HG02610 (cell line): ENCODE results near the gene SH3RF3.

Experiments
- ATAC-seq: cut with Tn5 transposase; IDR thresholded peaks from one replicate; pipeline ENCODE4 v1.9.1; 2021; ENCODE audit warnings: mild to moderate bottlenecking, moderate library complexity; ENCODE audit not compliant: unreplicated experiment

SH3RF3 gene

DNA sequence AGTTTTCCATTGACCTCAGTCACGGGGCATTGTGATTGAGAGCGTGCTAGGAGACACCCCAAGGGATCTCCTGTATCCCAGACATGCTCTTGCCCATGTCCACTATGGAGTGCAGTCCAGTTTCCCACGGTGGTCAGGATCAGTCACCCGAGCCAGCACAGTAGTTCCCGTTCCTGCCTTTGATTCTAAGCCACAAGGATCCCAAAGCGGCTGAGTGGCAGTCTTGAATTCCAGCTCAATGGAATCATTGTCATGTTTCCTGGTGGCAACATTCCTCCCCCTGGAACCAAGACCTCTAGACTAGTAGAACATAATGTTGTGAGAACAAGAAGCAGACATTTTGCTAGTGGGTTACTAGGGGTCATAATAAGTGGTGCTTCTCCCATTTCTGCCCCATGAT is 330.5 kb downstream of the SH3RF3 start:
- no peak for ATAC-seq

DNA sequence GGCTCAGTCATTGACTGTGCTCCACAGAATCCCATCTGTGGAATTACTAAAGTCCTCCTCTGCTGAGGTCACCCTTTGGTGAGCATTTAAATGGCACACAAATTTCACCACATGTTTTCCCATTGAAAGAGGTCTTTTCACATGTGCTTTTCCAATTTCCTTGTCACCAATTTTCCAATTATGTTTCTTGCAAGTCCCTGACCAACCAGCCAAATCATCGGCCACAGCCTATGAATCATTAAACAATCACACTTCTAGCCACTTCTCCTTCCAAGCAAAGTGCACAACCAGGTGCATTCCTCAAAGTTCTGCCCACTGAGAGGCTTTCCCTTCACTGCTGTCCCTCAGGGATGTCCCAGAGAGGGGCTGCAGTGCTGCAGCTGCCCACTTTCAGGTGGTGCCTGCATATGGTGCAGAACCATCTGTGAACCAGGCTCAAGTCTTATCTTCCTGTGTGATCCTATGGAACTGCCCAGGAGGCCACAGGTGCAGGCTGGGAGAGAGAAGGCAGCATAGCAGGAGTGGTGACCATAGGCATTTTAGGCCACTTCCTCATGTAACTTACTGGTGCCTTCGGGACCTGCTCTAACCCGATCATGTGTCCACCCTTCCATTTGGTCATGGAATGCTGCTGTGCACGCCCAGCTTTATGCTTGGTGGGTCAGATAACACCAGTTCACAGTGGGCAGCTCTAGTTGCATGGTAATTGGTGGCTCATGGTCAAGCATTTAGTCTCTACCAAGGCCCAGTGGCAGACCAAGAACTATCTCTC is 331.7 kb downstream of the SH3RF3 start:
- ATAC-seq, result no peak

DNA sequence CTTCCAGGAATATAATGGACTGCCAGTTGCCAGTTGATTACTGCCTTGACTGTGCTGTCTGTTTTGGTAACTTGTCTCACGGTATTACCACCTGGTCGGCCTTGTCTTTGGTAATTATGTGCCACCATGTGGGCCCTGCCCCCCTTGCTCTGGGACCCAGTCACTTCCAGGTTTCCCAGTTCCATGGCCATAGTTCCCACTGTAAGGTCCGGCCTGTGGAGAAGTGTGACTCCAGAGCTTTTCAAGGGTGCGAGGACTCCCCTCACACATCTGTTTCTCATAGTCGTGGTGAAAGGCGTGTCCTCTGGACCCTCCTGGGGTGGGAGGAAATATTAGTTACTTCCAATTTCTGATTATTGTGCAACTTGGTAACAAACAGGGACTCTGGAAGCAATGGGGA is 334.2 kb downstream of the SH3RF3 start:
- no peak for ATAC-seq

DNA sequence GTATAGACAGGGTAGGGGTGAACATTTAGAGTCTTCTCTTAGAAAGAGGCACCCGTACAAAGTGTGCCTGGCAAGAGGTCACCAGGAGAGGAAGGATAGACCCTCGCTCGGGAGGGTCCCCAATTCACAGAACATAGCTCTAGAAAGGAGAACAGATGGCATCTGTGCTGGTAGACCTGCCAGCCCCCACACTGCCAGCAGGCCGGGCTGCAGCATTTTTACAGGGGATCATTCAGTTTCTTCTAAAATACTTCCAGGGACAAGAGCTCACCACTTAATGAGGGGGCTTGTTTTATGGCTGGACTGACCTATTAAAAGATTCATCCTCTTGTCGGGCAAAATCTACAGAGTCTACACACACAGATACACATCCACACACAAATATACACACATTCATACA is 334.9 kb downstream of the SH3RF3 start:
- ATAC-seq, result no peak

DNA sequence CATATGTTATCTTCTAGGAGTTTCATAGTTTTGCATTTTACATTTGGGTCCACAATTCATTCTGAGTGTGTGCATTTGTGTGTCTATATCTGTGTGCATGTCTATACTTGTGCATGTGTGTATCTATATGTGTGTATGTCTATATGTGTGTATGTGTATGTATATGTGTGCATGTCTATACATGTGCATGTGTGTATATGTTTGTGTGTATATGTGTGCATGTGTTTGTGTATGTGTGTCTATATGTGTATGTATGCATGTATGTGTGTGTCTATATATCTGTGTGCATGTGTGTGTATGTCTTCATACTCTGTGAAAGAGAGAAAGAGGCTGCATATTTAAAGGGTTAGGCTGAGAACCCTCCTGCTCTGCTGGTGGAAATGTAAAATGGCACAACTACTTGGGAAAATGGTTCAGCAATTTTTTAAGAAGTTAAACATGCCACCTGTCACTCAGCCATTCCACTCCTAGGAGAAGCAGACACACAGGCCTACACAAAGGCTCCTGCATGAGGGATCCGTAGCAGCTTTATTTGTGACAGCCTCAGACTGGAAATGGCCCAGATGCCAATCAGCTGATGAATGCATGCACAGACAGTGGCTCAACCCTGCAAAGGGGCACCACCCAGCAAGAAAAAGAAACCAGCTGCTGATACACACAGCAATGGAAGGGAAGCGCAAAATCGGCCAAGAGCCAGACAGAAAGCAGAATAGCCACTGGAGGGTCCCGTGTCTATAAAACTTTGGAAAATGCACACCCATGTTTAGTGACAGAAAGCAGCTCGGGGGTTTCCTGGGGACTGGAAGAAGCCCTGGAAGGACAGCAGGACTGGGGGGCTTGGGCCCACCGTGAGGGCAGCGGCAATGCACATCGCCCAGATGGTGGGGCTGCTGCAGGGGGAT is 337.9 kb downstream of the SH3RF3 start:
- ATAC-seq, result no peak

DNA sequence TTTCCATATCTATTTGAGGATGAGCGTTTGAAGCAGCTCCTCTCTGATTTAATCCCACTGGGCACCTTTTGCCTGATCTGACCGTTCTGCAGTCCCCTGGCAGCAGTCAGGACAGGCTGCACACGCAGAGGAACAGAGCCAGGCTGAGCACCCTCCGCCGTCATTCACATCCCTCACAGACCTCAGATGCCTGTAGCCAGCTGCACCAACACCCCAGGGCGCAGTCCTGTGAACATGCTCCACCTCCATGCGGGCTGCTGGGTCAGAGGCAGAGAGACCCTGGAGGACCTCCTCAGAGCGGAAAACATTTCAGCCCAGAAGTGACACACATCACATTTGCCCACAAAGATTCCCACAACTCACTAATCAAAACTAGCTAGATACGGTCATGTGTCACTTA is 338.7 kb downstream of the SH3RF3 start:
- no peak for ATAC-seq

DNA sequence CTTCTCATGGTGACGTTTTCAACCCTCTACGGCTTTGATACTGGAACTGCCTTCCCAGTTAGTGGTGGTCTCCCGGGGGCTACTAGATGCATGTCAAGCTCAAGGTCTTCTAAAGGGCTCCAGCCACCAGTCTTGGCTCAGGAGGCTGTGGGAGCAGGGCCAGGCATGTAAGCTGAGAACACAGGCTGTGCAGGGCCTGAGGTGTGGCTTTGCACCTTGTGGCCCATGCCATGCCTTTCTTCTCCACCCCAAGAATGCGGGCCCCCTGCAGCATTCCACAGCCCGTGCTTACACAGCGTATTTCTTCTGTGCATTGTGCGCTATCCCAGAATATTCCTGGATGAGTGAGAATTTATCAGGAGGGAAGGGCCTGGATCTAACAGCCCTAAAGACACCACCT is 339.9 kb downstream of the SH3RF3 start:
- no peak for ATAC-seq

DNA sequence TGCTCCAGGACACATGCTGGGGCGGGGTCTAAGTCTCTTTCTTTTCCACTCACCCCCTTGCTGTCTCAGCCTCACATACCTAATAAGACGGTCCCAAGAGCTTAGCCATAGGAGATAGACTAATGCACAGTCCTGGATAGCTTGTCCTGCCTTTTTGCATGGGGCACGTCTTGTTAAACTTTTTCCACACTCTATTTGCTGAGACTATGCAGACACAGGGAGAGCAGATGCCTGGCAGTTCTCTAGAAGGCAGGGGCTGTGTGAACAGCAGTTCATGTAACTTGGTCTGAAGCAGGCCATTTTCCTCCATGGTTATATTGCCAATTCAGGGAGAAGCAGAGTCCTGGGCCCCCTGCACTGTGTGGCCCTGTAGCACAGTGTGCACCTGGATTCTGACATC is 342.7 kb downstream of the SH3RF3 start:
- no peak for ATAC-seq

DNA sequence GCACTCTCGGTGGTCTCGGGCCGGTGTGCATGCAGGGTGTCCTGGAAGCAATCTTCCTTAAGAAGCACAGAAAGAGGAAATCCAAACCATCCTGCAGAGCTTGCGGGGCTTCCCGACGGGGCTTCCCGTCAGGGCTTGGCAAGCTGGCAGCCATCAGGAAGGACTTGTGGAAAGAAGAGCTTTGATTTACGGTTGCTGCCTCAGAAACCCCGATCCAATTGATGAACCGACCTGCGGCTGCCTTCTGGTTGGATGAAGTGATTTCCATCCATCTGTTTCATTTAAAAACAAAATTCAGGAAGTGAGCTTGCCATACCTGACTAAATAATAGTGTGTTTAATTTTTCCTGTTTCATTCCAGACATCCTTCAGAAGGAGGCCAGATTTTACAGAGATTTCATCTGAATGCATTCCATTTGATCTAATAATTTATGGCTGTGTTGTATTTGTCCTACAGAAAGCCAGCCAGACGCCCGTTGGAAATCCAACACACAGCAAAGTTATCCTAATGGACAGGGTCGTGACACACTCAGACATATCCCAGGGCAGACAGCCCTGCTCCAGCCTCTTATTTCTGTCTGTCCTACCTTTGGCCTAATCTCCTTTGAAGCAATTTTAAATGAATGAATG is 343.4 kb downstream of the SH3RF3 start:
- no peak for ATAC-seq

DNA sequence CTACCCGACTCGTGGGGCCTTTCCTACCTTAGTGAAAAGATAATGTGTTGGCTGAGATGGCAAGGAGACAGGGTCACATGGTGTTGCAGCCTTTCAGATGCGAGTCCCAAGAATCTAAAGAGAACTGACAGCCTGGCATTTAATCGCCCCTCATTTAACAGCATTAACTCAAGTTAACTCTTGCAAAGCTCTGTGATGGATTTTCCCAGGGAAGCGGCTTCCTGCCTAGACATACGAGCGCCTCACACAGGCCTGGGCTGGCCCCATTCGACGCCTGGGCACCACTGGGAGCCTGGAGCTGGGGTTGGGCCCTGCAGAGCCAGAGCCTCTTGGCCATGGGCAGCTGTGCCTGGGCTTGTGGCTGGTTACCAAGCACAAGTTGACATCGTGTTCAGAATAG is 344.0 kb downstream of the SH3RF3 start:
- ATAC-seq, result no peak

DNA sequence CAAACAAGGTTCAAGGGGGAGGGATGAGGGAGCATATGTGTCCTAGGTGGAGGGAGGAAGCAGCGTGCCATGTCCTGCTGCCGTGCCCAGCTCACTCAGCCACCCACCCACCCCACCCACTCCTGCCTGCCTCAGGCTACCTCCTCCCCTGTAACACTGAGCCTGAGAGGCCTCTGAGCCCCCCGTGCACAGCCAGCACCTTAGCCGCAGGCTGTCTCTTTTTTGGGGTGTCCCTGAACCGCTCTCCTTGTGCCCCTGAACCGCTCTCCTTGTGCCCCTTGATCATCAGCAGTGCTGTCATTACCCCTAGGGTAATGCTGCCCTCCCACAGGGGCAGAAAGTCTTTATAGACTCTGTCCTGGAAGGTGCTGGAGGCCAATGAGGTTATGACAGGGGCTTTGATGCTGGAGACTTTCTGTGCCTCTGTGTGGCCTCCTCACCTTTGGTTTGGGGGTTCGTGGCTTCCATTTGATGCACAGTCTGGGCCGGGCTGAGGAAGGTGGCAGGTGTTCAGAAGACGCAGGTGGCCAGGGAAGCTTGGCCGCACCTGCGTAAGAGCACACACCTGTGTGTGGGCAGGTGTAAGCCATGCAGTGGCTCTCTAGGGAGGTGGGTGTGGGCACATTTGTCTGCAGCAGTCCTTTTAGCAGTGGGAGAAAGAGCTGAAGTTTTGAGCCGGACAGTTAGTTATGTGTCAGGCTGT is 344.8 kb downstream of the SH3RF3 start:
- ATAC-seq, result no peak

DNA sequence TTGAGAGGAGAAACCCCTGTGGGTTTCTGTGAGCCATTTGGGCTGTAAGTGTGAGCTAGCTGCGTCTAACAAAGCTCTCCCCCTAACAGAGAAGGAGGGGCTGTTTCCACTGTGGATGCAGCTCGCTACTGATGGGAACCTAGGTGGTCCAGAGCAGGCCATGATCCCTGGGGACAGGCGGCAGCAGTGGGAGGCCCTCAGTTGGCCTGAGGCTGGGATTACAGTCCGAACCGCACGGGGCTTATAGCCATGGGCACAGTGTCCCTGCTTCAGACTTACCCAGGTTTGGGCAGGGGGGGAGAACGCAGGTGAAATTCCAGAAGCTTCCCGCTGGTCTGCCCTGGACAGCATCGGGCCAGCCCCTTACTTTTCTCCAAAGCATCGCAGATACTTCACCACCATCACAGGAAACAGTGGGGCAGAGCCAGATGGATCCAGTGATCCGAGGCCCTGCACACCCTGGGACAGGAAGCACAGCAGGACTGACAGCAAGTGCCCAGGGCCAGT is 345.4 kb downstream of the SH3RF3 start:
- ATAC-seq, result no peak

DNA sequence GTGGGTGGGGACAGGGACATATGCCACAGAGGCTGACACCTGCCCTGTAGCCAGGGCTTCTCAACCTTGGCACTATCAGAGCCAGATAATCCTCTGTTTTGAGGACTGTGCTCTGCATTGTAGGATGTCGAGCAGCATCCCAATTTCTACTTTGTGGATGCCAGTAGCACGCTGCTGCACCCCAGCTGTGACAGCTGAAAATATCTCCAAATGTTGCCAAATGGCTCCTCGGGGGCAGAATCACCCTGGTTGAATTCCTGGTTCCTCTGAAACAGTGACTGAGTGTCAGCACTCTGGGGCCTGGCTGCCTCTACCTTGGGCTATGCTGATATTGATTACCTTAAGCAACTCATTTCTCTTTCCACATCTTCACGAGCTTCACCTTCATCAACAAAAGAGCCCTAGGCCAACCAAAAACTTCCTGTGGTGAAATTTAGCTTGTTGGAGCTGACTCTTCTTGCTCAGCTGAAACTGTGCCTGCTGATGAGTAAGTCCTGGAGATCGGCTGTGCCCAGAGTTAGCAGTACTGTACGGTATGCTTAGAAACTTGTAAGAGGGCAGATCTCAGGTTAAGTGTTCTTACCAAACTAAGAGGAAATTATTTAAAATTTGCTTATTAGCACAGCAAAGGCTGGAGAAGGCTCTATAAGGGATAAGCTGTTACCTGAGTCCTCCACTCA is 346.7 kb downstream of the SH3RF3 start:
- no peak for ATAC-seq

DNA sequence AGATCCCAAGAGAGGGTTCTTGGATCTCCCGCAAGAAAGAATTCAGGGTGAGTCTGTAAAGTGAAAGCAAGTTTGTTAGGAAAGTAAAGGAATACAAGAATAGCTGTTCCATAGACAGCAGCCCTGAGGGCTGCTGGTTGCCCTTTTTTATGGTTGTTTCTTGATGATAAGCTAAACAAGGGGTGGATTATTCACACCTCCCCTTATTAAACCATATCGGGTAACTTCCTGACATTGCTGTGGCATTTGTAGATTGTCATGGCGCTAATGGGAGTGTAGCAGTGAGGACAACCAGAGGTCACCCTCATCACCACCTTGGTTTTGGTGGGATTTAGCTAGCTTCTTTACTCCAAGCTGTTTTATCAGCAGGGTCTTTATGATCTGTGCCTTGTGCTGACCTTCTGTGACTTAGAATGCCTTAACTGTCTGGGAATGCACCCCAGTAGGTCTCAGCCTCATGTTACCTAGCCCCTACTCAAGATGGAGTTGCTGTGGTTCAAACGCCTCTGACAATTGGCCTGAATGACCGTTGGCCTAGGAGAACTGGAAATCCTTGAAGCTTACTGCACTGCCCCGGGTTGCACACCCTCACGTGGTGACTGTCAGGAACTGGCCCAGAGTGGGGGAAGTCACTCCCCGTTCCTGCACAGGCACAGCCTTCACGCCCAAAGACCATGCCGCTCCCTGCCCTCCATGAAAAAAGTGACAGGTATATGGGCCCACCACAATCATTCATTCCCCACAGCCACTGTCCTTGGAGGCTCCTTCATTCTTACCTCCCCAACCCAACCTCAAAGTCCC is 347.8 kb downstream of the SH3RF3 start:
- no peak for ATAC-seq

DNA sequence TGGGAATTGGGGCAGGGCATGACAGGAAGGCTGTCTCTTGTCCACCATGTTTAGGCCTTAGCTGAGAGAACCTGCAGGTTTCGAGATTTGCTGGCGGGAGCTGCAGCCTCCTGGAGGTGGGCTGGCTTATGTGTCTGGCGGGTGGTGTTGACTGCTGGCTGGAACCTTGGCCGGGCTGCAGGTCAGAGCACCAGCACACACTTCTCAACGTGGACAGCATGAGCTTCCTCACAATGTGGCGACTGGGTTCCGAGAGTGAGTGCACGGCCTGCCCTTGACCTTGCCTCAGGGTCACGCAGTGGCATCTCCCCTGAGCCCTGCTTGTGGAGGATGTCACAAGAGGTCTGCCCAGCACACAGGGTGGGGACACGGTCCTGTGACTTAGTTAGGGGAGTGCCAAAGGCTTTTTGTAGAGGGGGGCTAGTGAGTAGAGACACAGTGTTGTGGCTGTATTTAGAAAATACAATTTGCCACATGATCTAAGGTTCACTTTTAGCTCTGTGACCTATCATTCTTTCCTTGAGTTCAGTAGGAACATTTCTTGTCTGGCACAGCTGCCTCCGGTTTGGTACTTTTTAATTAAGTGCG is 350.0 kb downstream of the SH3RF3 start:
- no peak for ATAC-seq

DNA sequence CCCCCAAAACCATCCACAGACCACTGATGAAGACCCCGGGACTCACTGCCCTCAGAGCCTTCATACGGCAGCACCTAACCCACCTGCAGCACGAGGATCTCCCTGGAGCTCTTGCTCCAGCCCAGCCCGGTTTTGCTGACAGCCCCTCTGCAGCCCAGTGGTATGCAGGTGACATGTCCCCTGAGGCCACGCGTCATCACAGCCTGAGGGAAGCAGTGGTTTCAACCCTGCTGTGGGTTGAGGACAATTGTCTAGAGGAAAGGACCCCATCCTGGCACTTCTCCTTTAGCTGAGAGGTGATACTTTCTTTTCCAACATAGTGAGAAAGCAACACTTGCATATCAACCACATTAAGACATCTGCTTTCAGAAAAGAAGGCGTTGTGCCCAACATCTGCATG is 350.8 kb downstream of the SH3RF3 start:
- no peak for ATAC-seq

DNA sequence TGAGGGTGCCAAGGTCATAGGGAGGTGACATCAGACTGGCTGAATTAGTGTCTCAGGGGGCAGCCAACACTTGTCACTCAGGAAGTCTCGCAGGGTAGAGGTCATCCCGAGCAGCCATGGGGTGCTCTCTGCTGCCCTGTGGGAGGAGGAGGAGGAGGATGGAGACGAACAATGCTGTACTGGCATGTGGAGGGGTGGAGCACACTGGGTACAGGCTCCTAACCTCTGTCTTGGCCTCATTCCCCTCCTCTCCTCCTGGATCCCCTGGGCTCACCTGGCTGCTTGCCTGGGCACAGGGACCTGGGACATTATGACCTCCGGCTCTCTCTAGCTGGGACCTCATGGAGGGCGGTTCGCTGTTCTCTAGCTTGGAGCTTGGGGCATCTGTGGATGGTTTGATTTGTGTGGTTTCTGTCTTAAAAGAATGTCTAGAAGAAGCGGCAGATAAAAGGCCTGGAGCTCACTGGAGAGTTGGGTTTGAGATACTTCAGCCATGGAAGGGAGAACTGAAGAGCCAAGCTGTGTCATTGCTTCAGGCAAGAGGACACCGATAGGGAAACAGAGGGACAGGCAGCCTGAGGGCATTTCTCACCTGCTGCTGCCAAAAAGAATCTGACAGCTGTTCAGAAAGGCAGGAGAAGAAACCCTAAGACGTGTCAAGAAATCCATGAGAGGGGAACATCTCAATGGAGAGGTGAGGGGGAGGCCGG is 351.6 kb downstream of the SH3RF3 start:
- no peak for ATAC-seq

DNA sequence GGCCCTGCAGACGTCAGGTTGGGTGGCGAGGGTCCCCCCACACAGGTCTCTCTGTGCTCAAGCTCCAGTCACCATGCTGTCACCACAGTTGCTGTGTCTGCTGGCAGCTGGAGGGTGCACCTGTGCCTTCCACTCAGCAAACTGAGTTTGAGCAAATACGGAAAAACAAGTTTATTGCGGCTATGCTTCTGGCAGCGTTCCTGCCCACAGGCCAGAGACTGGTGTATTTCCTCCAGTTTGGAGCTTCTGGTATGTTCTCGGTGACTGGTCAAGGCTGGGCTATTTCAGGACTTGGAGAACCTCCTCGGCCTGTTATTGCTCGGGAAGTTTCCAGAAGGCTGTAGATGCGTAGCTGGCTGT is 352.2 kb downstream of the SH3RF3 start:
- no peak for ATAC-seq

DNA sequence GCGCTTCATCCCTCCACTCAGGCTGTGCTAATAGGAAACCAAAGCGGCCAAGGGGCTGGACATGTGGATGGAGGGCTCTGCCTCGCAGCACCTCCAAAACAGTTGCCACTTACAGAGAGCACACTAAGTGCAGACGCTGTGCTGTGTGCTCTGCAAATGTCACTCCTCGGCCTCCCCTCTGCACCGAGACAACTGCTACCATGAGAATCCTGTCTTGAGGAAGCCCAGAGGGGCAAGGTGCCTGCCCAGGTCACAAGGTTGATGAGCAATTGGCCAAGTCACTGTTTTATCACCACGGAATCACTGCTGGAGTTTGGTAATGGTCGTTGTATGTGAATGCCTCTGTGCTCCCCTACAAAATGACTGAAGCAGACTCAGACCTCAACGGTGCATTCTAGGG is 352.6 kb downstream of the SH3RF3 start:
- ATAC-seq, result no peak
